K562 (cell line): ENCODE data around the gene RBBP5. TPM values are rescaled to one million over a fixed set of nuclear protein-coding genes. Genes with fewer than 3 reads are reported as not detected.

Experiments used
- ATAC-seq: fragments of 200-7000 bp; cut with Tn5 transposase; 3 replicates; pipeline ENCODE4 v1.9.1; 2020; ENCODE audit warnings: moderate library complexity
- BruUV-seq: library from RNA; stranded (reverse); fragments of 400-500 nt; replicated peaks from 2 replicates; lab custom pipeline; 2021; lab: Mats Ljungman, UMichigan
- CTCF ChIA-PET: fragments of 300-600 bp; formaldehyde crosslinking; extraction: SDS; loops from one replicate; lab custom pipeline; 2021; ENCODE audit warnings: low intra/inter-chr PET ratio; lab: Yijun Ruan, JAX
- POLR2A ChIA-PET: fragments of 300-600, 350-650 bp; sonication (Branson Sonifier 250); formaldehyde crosslinking; extraction: SDS; loops from one replicate; lab custom pipeline; 2021; ENCODE audit warnings: antibody characterized with exemption, inconsistent platforms; lab: Yijun Ruan, JAX
- DNase-seq, 4 experiments: peaks; one replicate each; pipeline versions ENCODE4 v3.0.0 to v3.0.0-alpha.2; 2011 to 2018; ENCODE audit warnings: low spot score in 3 of 4, mixed read lengths in 3 of 4; ENCODE audit errors: extremely low read depth in 1 of 4
- FAIRE-seq: peaks from 2 replicates; lab custom pipeline; 2011; peaks lifted over from hg19 to GRCh38; lab: Jason Lieb, UNC
- H2AFZ ChIP-seq: 2 replicates; pipeline ENCODE4 v1.6.0; 2011; ENCODE audit warnings: low read depth, low read length, control low read depth, inconsistent platforms
- H3K27ac ChIP-seq: fragments of 200-600 bp; 3 replicates; pipeline ENCODE4 v1.8.0; 2011; ENCODE audit warnings: low read depth, mild to moderate bottlenecking, control low read depth, inconsistent platforms, low read length, moderate library complexity, mixed read lengths; ENCODE audit errors: extremely low read depth
- H3K27me3 ChIP-seq, 2 experiments: fragments of 300-600 bp in 1 of 2; 2 replicates in 1 of 2; 3 replicates in 1 of 2; pipeline versions ENCODE4 v1.6.0 to v1.8.0; 2011; ENCODE audit warnings: inconsistent platforms in 2 of 2, low read length in 2 of 2, mild to moderate bottlenecking in 1 of 2, mixed read lengths in 1 of 2, moderate library complexity in 1 of 2; ENCODE audit not compliant: control insufficient read depth in 2 of 2, insufficient read depth in 2 of 2
- H3K36me3 ChIP-seq: fragments of 300-600 bp; 3 replicates; pipeline ENCODE4 v1.8.0; 2011; ENCODE audit warnings: mild to moderate bottlenecking, low read length, inconsistent platforms; ENCODE audit not compliant: control insufficient read depth, insufficient read depth
- H3K4me1 ChIP-seq, 2 experiments: fragments of 200-600 bp in 1 of 2; replicated peaks in 1 of 2; 2 replicates in 1 of 2; 3 replicates in 1 of 2; pipeline versions ENCODE4 v1.5.1 to v1.8.0; 2011; ENCODE audit warnings: inconsistent platforms in 2 of 2, low read length in 2 of 2, mild to moderate bottlenecking in 1 of 2, mixed read lengths in 1 of 2, moderate library complexity in 1 of 2; ENCODE audit not compliant: control insufficient read depth in 2 of 2, insufficient read depth in 2 of 2
- H3K4me2 ChIP-seq: 2 replicates; pipeline ENCODE4 v1.6.1; 2011; ENCODE audit warnings: low read length, control low read depth, inconsistent platforms, mixed read lengths; ENCODE audit not compliant: insufficient read depth
- H3K4me3 ChIP-seq: fragments of 200-600 bp; sonication (generic), shearing (Covaris generic); 2 replicates; pipeline ENCODE4 v1.5.1; 2016; ENCODE audit warnings: control low read depth, inconsistent platforms
- H3K79me2 ChIP-seq: fragments of 200-600 bp; 3 replicates; pipeline ENCODE4 v1.8.0; 2011; ENCODE audit warnings: low read length, inconsistent platforms; ENCODE audit not compliant: control insufficient read depth, insufficient read depth
- H3K9ac ChIP-seq, 2 experiments: 2 replicates each; pipeline versions ENCODE4 v1.6.0 to v1.6.1; 2011; ENCODE audit warnings: low read depth in 2 of 2, low read length in 2 of 2, control low read depth in 1 of 2, inconsistent platforms in 1 of 2, mild to moderate bottlenecking in 1 of 2, mixed read lengths in 1 of 2; ENCODE audit not compliant: insufficient read depth in 1 of 2
- H3K9me1 ChIP-seq: one replicate; pipeline ENCODE4 v1.6.0; 2011; ENCODE audit warnings: inconsistent platforms, mild to moderate bottlenecking, low read length, moderate library complexity; ENCODE audit not compliant: control insufficient read depth, insufficient read depth
- H3K9me3 ChIP-seq: replicated peaks from 2 replicates; pipeline ENCODE4 v1.5.1; 2011; ENCODE audit warnings: low read depth, low read length, inconsistent platforms; ENCODE audit not compliant: control insufficient read depth, insufficient read depth
- H4K20me1 ChIP-seq: replicated peaks from 2 replicates; pipeline ENCODE4 v1.6.1; 2011; ENCODE audit warnings: low read length, inconsistent platforms, mixed read lengths; ENCODE audit not compliant: control insufficient read depth, insufficient read depth
- CBX2 ChIP-seq: fragments of 200-600 bp; sonication (generic); IDR thresholded peaks from one replicate; pipeline ENCODE4 v1.6.1; 2012; ENCODE audit warnings: mild to moderate bottlenecking, low read length, inconsistent platforms; ENCODE audit not compliant: insufficient read depth, poor library complexity, severe bottlenecking
- FOXP1 ChIP-seq: sonication (generic); formaldehyde crosslinking; IDR thresholded peaks from 2 replicates; pipeline ENCODE4 v1.8.0; 2022; ENCODE audit warnings: mild to moderate bottlenecking, missing genetic modification reagents
- KAT2B ChIP-seq: IDR thresholded peaks from one replicate; pipeline ENCODE4 v1.6.1; 2012; ENCODE audit warnings: low read depth, mild to moderate bottlenecking, control low read depth, inconsistent platforms, low read length, moderate library complexity
- KDM1A ChIP-seq, 2 experiments: fragments of 450-650 bp; IDR thresholded peaks; 2 replicates each; pipeline ENCODE4 v1.6.1; 2016; ENCODE audit warnings: mild to moderate bottlenecking in 2 of 2
- NFRKB ChIP-seq: fragments of 450-650 bp; IDR thresholded peaks from 2 replicates; pipeline ENCODE4 v1.6.1; 2016; ENCODE audit warnings: low read depth
- NR3C1 ChIP-seq: sonication (generic); formaldehyde crosslinking; IDR thresholded peaks from 2 replicates; pipeline ENCODE4 v1.8.1; 2022; ENCODE audit warnings: missing genetic modification reagents
- PCBP1 ChIP-seq: fragments of 200-400 bp; formaldehyde crosslinking; IDR thresholded peaks from 2 replicates; pipeline ENCODE4 v1.6.1; 2018; ENCODE audit warnings: mild to moderate bottlenecking, low read depth, low read length; ENCODE audit not compliant: poor library complexity, severe bottlenecking
- ZBTB34 ChIP-seq: fragments of 250-450 bp; sonication (Bioruptor Pico); IDR thresholded peaks from 2 replicates; pipeline ENCODE4 v1.8.0; 2021; ENCODE audit warnings: mild to moderate bottlenecking, moderate library complexity
- ZKSCAN3 ChIP-seq: fragments of 250-450 bp; sonication (Bioruptor Pico); IDR thresholded peaks from 2 replicates; pipeline ENCODE4 v1.4.0; 2020
- ZNF133 ChIP-seq: fragments of 250-450 bp; sonication (Bioruptor Pico); IDR thresholded peaks from 2 replicates; pipeline ENCODE4 v1.4.0; 2020; ENCODE audit warnings: mild to moderate bottlenecking
- ZNF212 ChIP-seq: fragments of 450-650 bp; formaldehyde crosslinking; IDR thresholded peaks from 2 replicates; pipeline ENCODE4 v1.4.0; 2020; ENCODE audit warnings: mild to moderate bottlenecking
- ZNF274 ChIP-seq: IDR thresholded peaks from 2 replicates; pipeline ENCODE4 v1.6.1; 2011; ENCODE audit warnings: low read depth, mild to moderate bottlenecking, low read length, moderate library complexity, borderline replicate concordance
- ZNF584 ChIP-seq: fragments of 200-800 bp; sonication (Bioruptor generic); IDR thresholded peaks from 2 replicates; pipeline ENCODE4 v1.6.1; 2016; ENCODE audit warnings: low read depth, mild to moderate bottlenecking, missing genetic modification characterization, missing compliant biosample characterization
- ZNF592 ChIP-seq: fragments of 450-650 bp; IDR thresholded peaks from 2 replicates; pipeline ENCODE4 v1.6.1; 2017; ENCODE audit warnings: antibody characterized with exemption, mild to moderate bottlenecking
- WGBS: fragments of 100-300 bp; shearing (Covaris generic); methylation state at CpG from one replicate; pipeline ENCODE4 v1.1.6; 2016; ENCODE audit warnings: low coverage, mixed read lengths; ENCODE audit not compliant: insufficient coverage; ENCODE audit errors: missing lambda C conversion rate; 5-methylcytosine and 5-hydroxymethylcytosine counted together
- in situ Hi-C: fragments of 300-500 bp; cut with MboI; formaldehyde crosslinking; loops from 4 replicates; pipeline ENCODE4 v1.15.0; 2018; ENCODE audit warnings: inconsistent platforms, mixed read lengths
- intact Hi-C: fragments of 100-400 bp; cut with micrococcal nuclease; formaldehyde crosslinking; loops from 2 replicates; pipeline ENCODE4 v1.14.2; 2022
- polyA plus RNA-seq, 8 experiments: library from polyadenylated mRNA; depleted of rRNA in 4 of 8; stranded (reverse) in 5 of 8; unstranded in 3 of 8; fragments of >200 nt; fragmentation: Nextera tagmentation in 2 of 8; fragmentation: Illumina TruSeq in 1 of 8; extraction: Ambion mirVana in 2 of 8; extraction: Trizol in 1 of 8; gene quantifications; 2 replicates each; pipeline versions ENCODE4 v1.2.1 to v1.2.3, GENCODE V29; 2011 to 2014; ENCODE audit warnings: inconsistent platforms in 1 of 8, missing spikeins in 1 of 8
- total RNA-seq, 7 experiments: library from RNA; depleted of rRNA in 6 of 7; stranded (reverse); fragments of >200 nt in 6 of 7; fragmentation: Illumina TruSeq in 2 of 7; extraction: Trizol in 2 of 7; gene quantifications; 2 replicates each; pipeline versions ENCODE4 v1.2.1 to v1.2.3, GENCODE V29; 2011 to 2021; ENCODE audit warnings: low replicate concordance in 1 of 7

RBBP5 gene
- total and polyA plus RNA-seq, 9 of the 15 experiments (the other 6 are each of a cell fraction or from before 2014, with no cell fraction given) = 17.2 to 37.4 (median 28.4) TPM

- no peak overlapping the region for H3K27ac ChIP-seq
- H4K20me1 ChIP-seq = no peaks in the 10 kb centered on the region
- H2AFZ ChIP-seq = no peak overlapping the region
- no peak overlapping the region for H3K9ac ChIP-seq
- TF ChIP-seq ZNF212 (CRISPR knock-in tag) (no peak), FOXP1 (no peak), PCBP1 (no peak), NFRKB (no peak), NR3C1 (no peak), ZBTB34 (CRISPR knock-in tag) (no peak), ZKSCAN3 (CRISPR knock-in tag) (no peak), CBX2 (no peak), ZNF133 (CRISPR knock-in tag) (no peak), KDM1A (IDR thresholded peaks at IDR 0.05) (no peak), ZNF274 (no peak), KAT2B (no peak), ZNF592 (no peak), ZNF584 (CRISPR knock-in tag) (no peak)
- in situ Hi-C loops (no loop called here), intact Hi-C loops (no loop called here)
- no peaks in the 10 kb centered on the region for H3K9me1 ChIP-seq
- no peak overlapping the region for H3K4me3 ChIP-seq
- DNase-seq = no peak
- ChIA-PET CTCF (interaction anchor here (1.1 kb wide), 1 partner anchor 39 kb away, joined by 3 read pairs; no protein-coding TSS in a partner anchor), POLR2A (interaction anchor here (1.5 to 1.7 kb wide), 2 partner anchors 10 to 15 kb away, joined by 6 to 8 read pairs; no protein-coding TSS in a partner anchor)
- 87% methylated on average over 4 of the region's 4 CpGs for WGBS
- BruUV-seq = no TSS peak
- FAIRE-seq = no peak
- no peak overlapping the region for H3K4me2 ChIP-seq
- H3K4me1 ChIP-seq = no peaks in the 10 kb centered on the region
- H3K36me3 ChIP-seq = peaks cover 84% of the 10 kb centered on the region
- H3K79me2 ChIP-seq = no peaks in the 10 kb centered on the region
- no peak for ATAC-seq
- H3K27me3 ChIP-seq = no peaks in the 10 kb centered on the region
- H3K9me3 ChIP-seq = no peaks in the 10 kb centered on the region
Observed at GRCh38 chr1:205091043-205091740, 30.6 kb downstream of the RBBP5 start.
